Upper lobe of right lung (tissue), 1 donor: ENCODE results near the gene GABRG3. TPM values are rescaled to one million over a fixed set of nuclear protein-coding genes. Genes with fewer than 3 reads are reported as not detected.

ENCODE experiments used
- ATAC-seq: fragments of 200-7000 bp; cut with Tn5 transposase; one replicate; pipeline ENCODE4 v1.9.1; 2020; ENCODE audit warnings: mild to moderate bottlenecking, moderate library complexity
- DNase-seq: peaks from one replicate; pipeline ENCODE4 v3.0.0-alpha.2; 2020
- H3K27ac ChIP-seq: fragments of 200-600 bp; one replicate; pipeline ENCODE4 v1.8.0; 2022
- H3K27me3 ChIP-seq: fragments of 200-600 bp; one replicate; pipeline ENCODE4 v1.8.0; 2022; ENCODE audit warnings: mild to moderate bottlenecking
- H3K36me3 ChIP-seq: fragments of 200-600 bp; one replicate; pipeline ENCODE4 v1.8.0; 2022
- H3K4me1 ChIP-seq: fragments of 200-600 bp; one replicate; pipeline ENCODE4 v1.8.0; 2022
- H3K4me3 ChIP-seq: fragments of 200-600 bp; one replicate; pipeline ENCODE4 v1.8.0; 2022; ENCODE audit warnings: mild to moderate bottlenecking
- H3K9me3 ChIP-seq: fragments of 200-600 bp; one replicate; pipeline ENCODE4 v1.8.0; 2022
- intact Hi-C: fragments of 100-400 bp; cut with DNase I; formaldehyde crosslinking; loops from one replicate; pipeline ENCODE4 v1.11.0; 2022
- total RNA-seq: library from RNA; stranded (reverse); fragmentation: NEBNext Ultra II Directional; extraction: Animal tissue kit (Norgen Biotek cat#: 25700); gene quantifications from one replicate; pipeline ENCODE4 v1.2.1, GENCODE V29; 2021
- TF ChIP-seq, protein P1 (sequence below): fragments of 200-600 bp; IDR thresholded peaks from one replicate; pipeline ENCODE4 v1.8.0; 2022; ENCODE audit warnings: antibody characterized with exemption
- donor health status: DM: no; HTN: yes; CAD: no; lungs with severe emphysema.

Gene GABRG3
- total RNA-seq, 1 donor from 2014 or later: not detected

DNA sequence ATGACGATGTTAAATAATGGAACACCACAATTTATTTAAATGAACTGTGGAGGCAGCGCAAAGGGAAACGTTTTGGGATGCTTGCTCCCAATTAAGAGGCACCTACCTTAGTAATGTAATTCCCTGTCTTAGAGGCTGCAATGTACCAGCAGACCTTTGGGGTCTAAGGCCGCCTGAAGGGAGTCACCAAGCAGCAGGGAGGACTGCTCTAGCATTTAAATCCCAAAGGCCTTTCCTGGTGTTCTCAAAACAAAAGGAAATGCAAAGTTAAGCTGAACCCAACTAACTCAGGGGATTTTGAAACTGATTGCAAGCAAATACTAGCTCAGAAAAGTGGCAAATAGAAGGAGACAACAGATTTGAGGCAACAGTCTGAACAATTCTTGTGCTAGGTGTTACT is 510.8 kb downstream of the GABRG3 start:
- H3K27me3 ChIP-seq: no peaks in the 10 kb centered on the region
- no peaks in the 10 kb centered on the region for H3K4me1 ChIP-seq
- TF ChIP-seq, protein P1, sequence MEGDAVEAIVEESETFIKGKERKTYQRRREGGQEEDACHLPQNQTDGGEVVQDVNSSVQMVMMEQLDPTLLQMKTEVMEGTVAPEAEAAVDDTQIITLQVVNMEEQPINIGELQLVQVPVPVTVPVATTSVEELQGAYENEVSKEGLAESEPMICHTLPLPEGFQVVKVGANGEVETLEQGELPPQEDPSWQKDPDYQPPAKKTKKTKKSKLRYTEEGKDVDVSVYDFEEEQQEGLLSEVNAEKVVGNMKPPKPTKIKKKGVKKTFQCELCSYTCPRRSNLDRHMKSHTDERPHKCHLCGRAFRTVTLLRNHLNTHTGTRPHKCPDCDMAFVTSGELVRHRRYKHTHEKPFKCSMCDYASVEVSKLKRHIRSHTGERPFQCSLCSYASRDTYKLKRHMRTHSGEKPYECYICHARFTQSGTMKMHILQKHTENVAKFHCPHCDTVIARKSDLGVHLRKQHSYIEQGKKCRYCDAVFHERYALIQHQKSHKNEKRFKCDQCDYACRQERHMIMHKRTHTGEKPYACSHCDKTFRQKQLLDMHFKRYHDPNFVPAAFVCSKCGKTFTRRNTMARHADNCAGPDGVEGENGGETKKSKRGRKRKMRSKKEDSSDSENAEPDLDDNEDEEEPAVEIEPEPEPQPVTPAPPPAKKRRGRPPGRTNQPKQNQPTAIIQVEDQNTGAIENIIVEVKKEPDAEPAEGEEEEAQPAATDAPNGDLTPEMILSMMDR: no peak
- DNase-seq (no peak), ATAC-seq (no peak)
- H3K9me3 ChIP-seq: no peaks in the 10 kb centered on the region
- H3K4me3 ChIP-seq: no peak overlapping the region
- no peak overlapping the region for H3K27ac ChIP-seq
- intact Hi-C loops: no loop called here
- no peaks in the 10 kb centered on the region for H3K36me3 ChIP-seq

DNA sequence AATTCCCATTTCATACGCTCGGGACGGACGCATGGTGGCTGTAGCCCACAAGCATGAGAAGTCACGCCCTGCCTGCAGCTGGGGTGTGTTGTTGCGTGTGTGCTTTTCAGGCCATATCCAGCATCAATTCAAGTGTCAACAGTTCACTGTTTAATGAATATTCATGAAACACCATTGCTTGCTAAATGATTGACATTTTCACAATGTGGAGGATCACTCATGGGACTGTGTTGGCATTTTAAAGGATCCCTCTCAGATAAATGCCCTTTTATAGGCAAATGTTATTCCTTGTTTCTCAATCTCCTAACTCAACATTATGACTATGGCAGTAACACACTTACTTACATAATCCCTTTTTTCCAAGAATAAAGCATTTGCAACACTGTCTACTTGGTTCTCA is 511.3 kb downstream of the GABRG3 start:
- no peak overlapping the region for H3K4me3 ChIP-seq
- TF ChIP-seq, protein P1: no peak
- H3K4me1 ChIP-seq: no peaks in the 10 kb centered on the region
- H3K9me3 ChIP-seq: no peaks in the 10 kb centered on the region
- no peaks in the 10 kb centered on the region for H3K36me3 ChIP-seq
- intact Hi-C loops: no loop called here
- no peak overlapping the region for H3K27ac ChIP-seq
- DNase-seq: no peak
- no peaks in the 10 kb centered on the region for H3K27me3 ChIP-seq
- ATAC-seq: no peak

DNA sequence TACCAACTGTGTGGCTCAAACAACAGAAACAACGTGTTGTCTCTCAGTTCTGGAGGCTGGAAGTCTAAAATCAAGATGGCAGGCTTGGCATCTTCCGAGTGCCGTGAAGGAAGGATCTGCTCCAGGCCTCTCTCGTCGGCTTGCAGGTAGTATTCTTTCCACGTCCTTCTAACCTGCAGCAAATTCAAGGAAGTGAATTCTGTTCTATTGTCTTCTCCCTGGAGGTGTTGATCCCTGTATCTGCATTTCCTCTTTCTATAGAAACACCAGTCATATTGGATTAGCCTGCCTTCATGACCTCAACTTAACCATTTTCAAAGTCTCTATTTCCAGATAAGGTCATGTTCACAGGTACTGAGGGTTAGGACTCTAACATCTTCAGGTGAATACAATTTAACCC is 512.1 kb downstream of the GABRG3 start:
- DNase-seq: no peak
- Histone ChIP-seq H3K9me3 (no peaks in the 10 kb centered on the region), H3K27me3 (no peaks in the 10 kb centered on the region), H3K4me3 (no peak overlapping the region), H3K4me1 (no peaks in the 10 kb centered on the region), H3K27ac (no peak overlapping the region), H3K36me3 (no peaks in the 10 kb centered on the region)
- no peak for ATAC-seq
- TF ChIP-seq, protein P1: no peak
- intact Hi-C loops: no loop called here

DNA sequence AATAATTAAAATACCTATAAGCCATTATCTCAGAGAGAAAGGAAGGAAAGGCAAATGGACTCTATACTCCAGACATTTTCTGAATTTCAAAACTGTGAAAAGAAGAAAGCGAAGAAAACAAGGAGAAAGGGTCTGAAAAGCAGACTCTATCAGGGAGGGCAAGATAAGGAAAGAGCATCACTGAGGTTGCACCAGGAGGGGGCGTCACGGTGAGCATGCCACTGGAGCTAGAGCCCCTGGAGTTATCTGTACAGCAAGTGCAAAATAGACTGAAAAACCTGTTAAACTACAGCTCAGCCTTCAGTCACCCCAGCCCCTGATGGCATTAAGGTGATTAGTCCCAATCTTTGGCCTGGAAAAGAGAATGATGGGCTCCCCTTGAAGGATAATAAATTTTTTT is 514.3 kb downstream of the GABRG3 start:
- H3K27me3 ChIP-seq: no peaks in the 10 kb centered on the region
- H3K36me3 ChIP-seq: no peaks in the 10 kb centered on the region
- no peak overlapping the region for H3K27ac ChIP-seq
- intact Hi-C loops: no loop called here
- H3K4me1 ChIP-seq: no peaks in the 10 kb centered on the region
- no peak for DNase-seq
- H3K4me3 ChIP-seq: no peak overlapping the region
- TF ChIP-seq, protein P1: no peak
- ATAC-seq: no peak
- H3K9me3 ChIP-seq: no peaks in the 10 kb centered on the region

DNA sequence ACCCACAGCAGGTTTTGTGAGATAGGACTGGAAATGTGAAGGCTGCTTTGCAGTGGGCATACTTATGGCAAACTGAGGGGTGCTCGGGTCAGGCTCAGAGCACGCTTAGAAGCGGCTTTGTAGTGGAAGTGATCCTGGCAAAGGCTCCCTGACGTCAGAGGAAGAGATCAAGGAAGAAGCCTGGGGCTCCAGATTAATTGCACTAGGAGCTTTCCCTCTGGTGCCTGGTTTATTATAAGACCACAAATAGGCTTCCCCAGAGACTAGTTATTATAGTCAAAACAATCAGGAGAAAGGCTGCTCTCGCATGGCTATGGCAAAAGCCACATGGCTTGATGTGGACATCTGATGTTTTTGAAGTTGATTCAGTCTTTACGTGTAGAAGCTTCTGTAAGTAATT is 515.1 kb downstream of the GABRG3 start:
- TF ChIP-seq, protein P1: no peak
- Histone ChIP-seq H3K4me1 (no peaks in the 10 kb centered on the region), H3K36me3 (no peaks in the 10 kb centered on the region), H3K27me3 (no peaks in the 10 kb centered on the region), H3K4me3 (no peak overlapping the region), H3K9me3 (no peaks in the 10 kb centered on the region), H3K27ac (no peak overlapping the region)
- ATAC-seq (no peak), DNase-seq (no peak)
- intact Hi-C loops: no loop called here
